ENCODE data around the gene STAB2. TPM values are rescaled to one million over a fixed set of nuclear protein-coding genes. Genes with fewer than 3 reads are reported as not detected.

Gene STAB2
- total RNA-seq, 4 donors from 2014 or later = 0.27 to 0.81 TPM; not detected in 2

DNA sequence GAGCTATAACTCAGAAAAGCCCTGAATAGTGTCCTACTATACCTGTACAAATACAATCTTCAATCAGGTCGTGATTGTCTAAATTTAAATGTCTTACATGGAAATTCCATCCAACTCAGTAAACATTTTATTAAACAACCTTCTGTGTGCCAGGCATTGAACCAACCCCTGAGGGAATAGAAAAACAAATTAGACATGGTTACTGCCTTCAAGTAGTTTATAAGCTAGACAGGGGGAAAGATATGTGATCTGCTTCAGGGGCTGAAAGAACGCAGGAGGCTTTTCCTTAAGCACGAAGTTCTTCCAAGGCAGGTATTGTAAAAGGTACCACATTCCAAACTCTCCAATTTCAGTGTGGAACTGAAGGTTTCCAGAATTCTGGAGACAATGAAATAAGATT, 39.7 kb upstream of the STAB2 start:
- WGBS, 2 donors (ENCODE audit: low coverage in 1 of 2) = 20 to 65% methylated on average over 1 to 3 of the region's 3 CpGs
- no peak for ATAC-seq
- H3K4me3 ChIP-seq = no peak overlapping the region
- H3K9me3 ChIP-seq = no peaks in the 10 kb centered on the region
- no peaks in the 10 kb centered on the region for H3K36me3 ChIP-seq
- peaks cover 25% of the 10 kb centered on the region for H3K27me3 ChIP-seq
- H3K4me1 ChIP-seq = no peaks in the 10 kb centered on the region
- TF ChIP-seq POLR2AphosphoS5 (IDR thresholded peaks at IDR 0.05) = no peak
- H3K27ac ChIP-seq = no peak overlapping the region

DNA sequence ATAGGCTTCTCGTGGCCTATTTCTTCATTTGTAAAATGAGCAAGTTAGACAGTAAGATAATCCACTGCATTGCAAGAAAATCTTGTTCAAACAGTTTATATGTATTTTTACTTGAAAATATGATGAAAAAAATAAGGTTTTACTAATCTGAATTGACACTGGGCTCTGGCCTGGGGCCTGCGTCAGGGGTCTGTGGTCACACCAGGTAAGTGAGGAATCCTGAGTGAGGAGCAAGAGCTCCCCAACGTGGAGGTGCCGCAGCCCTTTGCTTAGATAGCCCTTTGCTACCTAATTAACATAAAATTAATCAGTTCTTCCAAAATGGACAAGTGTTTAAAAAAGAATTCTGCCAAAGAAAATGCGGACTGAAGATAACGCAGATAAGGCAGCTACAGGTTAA, 39.1 kb upstream of the STAB2 start:
- ATAC-seq = no peak
- H3K27me3 ChIP-seq = peaks cover 30% of the 10 kb centered on the region
- no peaks in the 10 kb centered on the region for H3K9me3 ChIP-seq
- H3K4me1 ChIP-seq = no peaks in the 10 kb centered on the region
- H3K27ac ChIP-seq = no peak overlapping the region
- no peak overlapping the region for H3K4me3 ChIP-seq
- WGBS, 2 donors (ENCODE audit: low coverage in 1 of 2) = 53 to 62% methylated on average over 4 to 6 of the region's 6 CpGs
- TF ChIP-seq POLR2AphosphoS5 (IDR thresholded peaks at IDR 0.05) = no peak
- TF ChIP-seq CTCF (IDR thresholded peaks at IDR 0.05) = no peak
- TF ChIP-seq POLR2A (IDR thresholded peaks at IDR 0.05) = no peak
- H3K36me3 ChIP-seq = no peaks in the 10 kb centered on the region

GRCh38 chr12:103548622-103549601, 38.2 kb upstream of the STAB2 start:
- ATAC-seq = peak; percentile 62
- no peaks in the 10 kb centered on the region for H3K36me3 ChIP-seq
- H3K4me3 ChIP-seq = no peak overlapping the region
- peak; percentile 56 to 80 (median 68) for TF ChIP-seq CTCF (IDR thresholded peaks at IDR 0.05)
- TF ChIP-seq EP300 (IDR thresholded peaks at IDR 0.05) = no peak
- TF ChIP-seq POLR2AphosphoS5 (IDR thresholded peaks at IDR 0.05) = no peak
- TF ChIP-seq POLR2A (IDR thresholded peaks at IDR 0.05) = no peak
- H3K9me3 ChIP-seq = no peaks in the 10 kb centered on the region
- H3K27ac ChIP-seq = no peak overlapping the region
- H3K4me1 ChIP-seq = no peaks in the 10 kb centered on the region
- H3K27me3 ChIP-seq = peaks cover 40% of the 10 kb centered on the region
- WGBS, 2 donors (ENCODE audit: low coverage in 1 of 2) = 17 to 20% methylated on average over 10 of the region's 10 CpGs

DNA sequence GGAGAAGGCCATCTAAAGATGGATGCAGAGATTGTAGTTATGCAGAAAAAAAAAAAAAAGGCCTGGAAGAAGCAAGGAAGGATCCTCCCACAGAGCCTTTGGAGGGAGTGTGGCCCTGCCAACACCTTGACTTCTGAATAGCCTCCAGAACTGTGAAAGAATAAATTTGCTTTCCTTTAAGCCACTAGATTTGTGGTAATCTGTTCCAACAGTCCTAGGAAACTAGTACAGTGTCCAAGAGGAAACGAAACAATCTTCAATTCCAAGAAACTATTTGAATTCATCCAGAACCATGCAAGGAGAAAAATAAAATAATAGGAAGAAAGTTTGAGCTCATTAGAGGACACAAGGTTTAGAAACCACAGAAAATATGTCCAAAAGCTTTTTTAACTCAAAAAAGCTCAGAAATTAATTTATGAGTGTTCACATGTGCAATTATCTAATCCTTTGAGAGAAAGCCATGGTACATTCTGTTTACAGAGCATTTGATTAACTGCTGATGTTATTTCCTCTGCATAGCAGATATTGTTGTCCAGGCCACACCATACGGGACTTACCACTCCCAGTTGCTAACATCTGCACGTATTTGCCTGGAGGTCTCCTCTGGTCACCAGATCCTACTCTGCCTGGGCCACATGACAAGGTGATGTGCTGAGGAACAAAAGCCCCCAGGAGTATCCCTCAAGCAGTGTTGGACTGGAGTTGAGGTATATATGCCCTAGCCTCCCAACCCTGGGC, 30.0 kb upstream of the STAB2 start:
- TF ChIP-seq POLR2A (IDR thresholded peaks at IDR 0.05) (no peak), EP300 (IDR thresholded peaks at IDR 0.05) (no peak), POLR2AphosphoS5 (IDR thresholded peaks at IDR 0.05) (no peak), CTCF (IDR thresholded peaks at IDR 0.05) (no peak)
- Histone ChIP-seq H3K36me3 (no peaks in the 10 kb centered on the region), H3K9me3 (no peaks in the 10 kb centered on the region), H3K4me1 (no peaks in the 10 kb centered on the region), H3K27ac (peak overlapping the region; percentile 10 to 65 (median 44)), H3K4me3 (no peak overlapping the region), H3K27me3 (peaks cover 24% of the 10 kb centered on the region)
- WGBS, 2 donors (ENCODE audit: low coverage in 1 of 2) = 50 to 63% methylated on average over 1 to 3 of the region's 3 CpGs
- ATAC-seq = peak; percentile 77

GRCh38 chr12:103557628-103558010, 29.5 kb upstream of the STAB2 start:
- Histone ChIP-seq H3K27ac (peak overlapping the region; percentile 10 to 65 (median 44)), H3K4me1 (no peaks in the 10 kb centered on the region), H3K4me3 (no peak overlapping the region), H3K27me3 (peaks cover 21% of the 10 kb centered on the region), H3K9me3 (no peaks in the 10 kb centered on the region), H3K36me3 (no peaks in the 10 kb centered on the region)
- no peak for ATAC-seq
- 50 to 71% methylated on average over 1 to 2 of the region's 2 CpGs for WGBS, 2 donors (ENCODE audit: low coverage in 1 of 2)
- TF ChIP-seq POLR2AphosphoS5 (IDR thresholded peaks at IDR 0.05) (no peak), POLR2A (IDR thresholded peaks at IDR 0.05) (no peak), CTCF (IDR thresholded peaks at IDR 0.05) (no peak), EP300 (IDR thresholded peaks at IDR 0.05) (no peak)

All from gastroesophageal sphincter (tissue), 4 donors.